ENCODE results near the gene AFAP1L2.

The AFAP1L2 gene

GRCh38 chr10:114306116-114306973 is 98.0 kb downstream of the AFAP1L2 start:
- no peak overlapping the region for H3K4me3 ChIP-seq (ENCODE audit: low read depth, low read length)
- in situ Hi-C loops (cut with HindIII; ENCODE audit: low sequenced_read_pairs) = no loop called here
- peak; percentile 98 for DNase-seq (ENCODE audit: low read depth)
- TF ChIP-seq CTCF (IDR thresholded peaks at IDR 0.05; ENCODE audit: low read depth, low read length, missing control alignments) = no peak

GRCh38 chr10:114305521-114305925 is 98.8 kb downstream of the AFAP1L2 start:
- in situ Hi-C loops (cut with HindIII; ENCODE audit: low sequenced_read_pairs) = no loop called here
- DNase-seq (ENCODE audit: low read depth) = no peak

GRCh38 chr10:114304571-114305421 is 99.5 kb downstream of the AFAP1L2 start:
- peak; percentile 74 for TF ChIP-seq CTCF (IDR thresholded peaks at IDR 0.05; ENCODE audit: low read depth, low read length, missing control alignments)
- peak overlapping the region; percentile 20 for H3K4me3 ChIP-seq (ENCODE audit: low read depth, low read length)
- no peak for DNase-seq (ENCODE audit: low read depth)
- in situ Hi-C loops (cut with HindIII; ENCODE audit: low sequenced_read_pairs) = loop anchor here (5.0 kb wide), 1 partner anchor 238 kb away; no protein-coding TSS in a partner anchor

More at GRCh38 chr10:114305521-114305925, 98.8 kb downstream of the AFAP1L2 start:
- TF ChIP-seq CTCF (IDR thresholded peaks at IDR 0.05; ENCODE audit: low read depth, low read length, missing control alignments) = no peak
- H3K4me3 ChIP-seq (ENCODE audit: low read depth, low read length) = no peak overlapping the region

GRCh38 chr10:114304017-114304570 is 100.2 kb downstream of the AFAP1L2 start:
- H3K4me3 ChIP-seq (ENCODE audit: low read depth, low read length) = peak overlapping the region; percentile 20
- peak; percentile 80 for DNase-seq (ENCODE audit: low read depth)
- peak; percentile 81 for TF ChIP-seq CTCF (IDR thresholded peaks at IDR 0.05; ENCODE audit: low read depth, low read length, missing control alignments)
- in situ Hi-C loops (cut with HindIII; ENCODE audit: low sequenced_read_pairs) = loop anchor here (5.0 kb wide), 1 partner anchor 238 kb away; no protein-coding TSS in a partner anchor

- no peak for TF ChIP-seq CTCF (IDR thresholded peaks at IDR 0.05; ENCODE audit: low read depth, low read length, missing control alignments)
- in situ Hi-C loops (cut with HindIII; ENCODE audit: low sequenced_read_pairs) = loop anchor here (5.0 kb wide), 1 partner anchor 239 kb away; no protein-coding TSS in a partner anchor
- H3K4me3 ChIP-seq (ENCODE audit: low read depth, low read length) = no peak overlapping the region
- DNase-seq (ENCODE audit: low read depth) = no peak
These were observed 100.7 kb downstream of the AFAP1L2 start for GRCh38 chr10:114303556-114303955.
